DMS 273 treated with DMSO at 0.1 percent for 48 hours (cell line): Measurements from ENCODE around the gene GET3.
A peak's percentile ranks its signal among the peaks of the same experiment; 100 is the strongest.

ENCODE experiments used
- DNase-seq: peaks from one replicate; lab custom pipeline; 2025; lab: John Stamatoyannopoulos, UW

Gene GET3

DNA sequence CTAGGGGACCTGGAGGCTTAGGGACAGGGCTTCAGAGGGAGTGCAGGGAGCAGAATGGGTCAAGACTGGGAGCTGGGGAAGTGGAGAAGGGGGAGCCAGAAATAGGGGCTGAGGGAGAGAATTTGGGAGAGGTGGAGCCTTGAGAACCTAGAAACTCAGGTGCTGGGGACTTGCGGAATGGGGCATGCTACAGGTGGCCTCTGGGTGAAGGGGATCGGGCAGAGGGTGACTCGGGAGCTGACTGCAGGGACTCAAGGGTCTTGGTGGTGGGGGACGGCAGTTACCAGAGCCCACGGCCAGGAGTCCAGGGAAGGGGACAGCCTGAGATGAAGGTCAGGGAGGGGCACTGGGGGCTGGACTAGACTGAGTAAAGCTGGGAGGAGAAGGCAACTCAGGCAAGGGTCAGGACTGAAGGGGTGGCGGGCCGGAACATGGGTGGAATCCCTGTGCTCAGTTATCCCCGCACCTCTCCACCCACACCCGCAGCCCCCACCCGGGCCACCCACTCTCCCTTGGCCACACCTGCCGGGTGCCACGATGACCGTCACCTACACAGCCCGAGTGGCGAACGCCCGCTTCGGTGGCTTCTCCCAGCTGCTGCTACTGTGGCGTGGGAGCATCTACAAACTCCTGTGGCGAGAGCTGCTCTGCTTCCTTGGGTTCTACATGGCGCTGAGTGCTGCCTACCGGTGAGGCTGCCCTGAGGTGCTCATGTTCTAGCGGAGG, 14.9 kb downstream of the GET3 start:
- no peak for DNase-seq

- DNase-seq: no peak
Measured at GRCh38 chr19:12754465-12755196, 17.3 kb downstream of the GET3 start.

GRCh38 chr19:12756150-12756883, 19.0 kb downstream of the GET3 start:
- DNase-seq: no peak

- DNase-seq: peak; percentile 38
Measured at GRCh38 chr19:12757544-12758274, 20.4 kb downstream of the GET3 start.

- DNase-seq: no peak
Measured at GRCh38 chr19:12759686-12760085, 22.4 kb downstream of the GET3 start.

DNA sequence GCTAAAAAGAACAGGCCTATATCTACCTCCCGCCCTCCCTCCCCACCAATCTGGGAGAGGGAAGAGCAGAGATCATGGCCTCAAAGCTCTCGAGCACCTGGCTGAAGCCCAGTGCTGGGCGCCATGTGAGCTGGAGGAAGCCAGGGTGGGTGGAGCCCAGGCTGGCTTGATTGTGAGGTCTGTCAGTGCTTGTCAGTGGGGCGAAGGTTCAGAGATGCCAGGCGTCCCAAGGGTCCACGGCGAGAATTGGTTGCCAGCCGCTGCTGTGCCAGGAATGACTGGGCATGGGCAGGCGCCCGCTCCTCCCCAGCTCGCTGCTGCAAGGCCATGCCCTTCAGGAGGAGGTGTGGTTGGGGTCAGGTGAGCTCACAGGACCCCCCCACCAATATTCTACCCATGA, 25.8 kb downstream of the GET3 start:
- no peak for DNase-seq

GRCh38 chr19:12764698-12765097, 27.4 kb downstream of the GET3 start:
- no peak for DNase-seq

- peak; percentile 27 for DNase-seq
Measured at GRCh38 chr19:12766051-12766521, 28.8 kb downstream of the GET3 start.

GRCh38 chr19:12767150-12767549, 29.9 kb downstream of the GET3 start:
- no peak for DNase-seq

GRCh38 chr19:12767666-12768065, 30.4 kb downstream of the GET3 start:
- no peak for DNase-seq

DNA sequence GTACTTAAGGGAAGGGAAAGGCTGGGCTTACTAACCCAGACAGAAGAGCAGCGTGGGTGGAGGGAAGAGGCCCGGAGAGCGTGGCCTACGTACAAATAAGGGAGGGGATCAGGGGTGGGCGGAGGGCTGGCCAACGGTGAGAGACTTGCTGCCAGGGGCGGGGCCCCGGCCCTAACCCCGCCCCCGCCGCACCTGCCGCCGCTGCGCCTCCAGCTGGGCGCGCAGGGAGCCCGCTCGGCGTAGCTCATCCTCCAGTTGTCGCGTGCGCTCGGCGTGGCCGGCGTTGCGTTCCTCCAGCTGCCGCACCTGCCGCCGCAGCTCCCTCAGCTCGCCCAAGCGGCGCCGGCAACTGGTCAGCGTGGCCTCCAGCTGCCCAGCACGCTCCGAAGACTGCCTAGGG, 32.4 kb downstream of the GET3 start:
- DNase-seq: no peak

- no peak for DNase-seq
Measured at GRCh38 chr19:12770922-12771321, 33.6 kb downstream of the GET3 start.

- DNase-seq: no peak
Measured at GRCh38 chr19:12772323-12772722, 35.0 kb downstream of the GET3 start.

DNA sequence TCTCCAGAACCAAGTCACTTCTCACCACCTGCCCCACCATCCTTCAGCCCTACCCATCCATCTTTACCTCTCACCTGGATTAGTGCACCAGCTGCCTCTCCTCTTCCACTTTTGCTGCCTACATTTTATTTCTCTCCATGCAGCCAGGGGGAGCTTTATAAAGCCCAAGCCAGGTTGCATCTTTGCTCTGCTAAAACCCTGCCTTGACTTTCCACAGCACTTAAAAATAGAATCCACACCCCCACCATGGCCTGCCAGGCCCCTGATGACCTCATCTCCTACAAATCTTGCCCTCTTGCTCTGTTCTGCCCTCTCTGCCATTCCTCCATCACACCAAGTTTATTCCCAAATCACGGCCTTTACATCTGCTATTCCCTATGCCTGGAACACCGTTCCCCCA, 36.3 kb downstream of the GET3 start:
- DNase-seq: no peak

- no peak for DNase-seq
Measured at GRCh38 chr19:12774588-12775555, 37.6 kb downstream of the GET3 start, which contains the start of gene HOOK2. Gene HOOK2 (minus strand): TSS chr19:12775552. CDS start chr19:12775449, 103 bp downstream.

- DNase-seq: peak; percentile 69
Measured at GRCh38 chr19:12777217-12778016, 40.1 kb downstream of the GET3 start.

DNA sequence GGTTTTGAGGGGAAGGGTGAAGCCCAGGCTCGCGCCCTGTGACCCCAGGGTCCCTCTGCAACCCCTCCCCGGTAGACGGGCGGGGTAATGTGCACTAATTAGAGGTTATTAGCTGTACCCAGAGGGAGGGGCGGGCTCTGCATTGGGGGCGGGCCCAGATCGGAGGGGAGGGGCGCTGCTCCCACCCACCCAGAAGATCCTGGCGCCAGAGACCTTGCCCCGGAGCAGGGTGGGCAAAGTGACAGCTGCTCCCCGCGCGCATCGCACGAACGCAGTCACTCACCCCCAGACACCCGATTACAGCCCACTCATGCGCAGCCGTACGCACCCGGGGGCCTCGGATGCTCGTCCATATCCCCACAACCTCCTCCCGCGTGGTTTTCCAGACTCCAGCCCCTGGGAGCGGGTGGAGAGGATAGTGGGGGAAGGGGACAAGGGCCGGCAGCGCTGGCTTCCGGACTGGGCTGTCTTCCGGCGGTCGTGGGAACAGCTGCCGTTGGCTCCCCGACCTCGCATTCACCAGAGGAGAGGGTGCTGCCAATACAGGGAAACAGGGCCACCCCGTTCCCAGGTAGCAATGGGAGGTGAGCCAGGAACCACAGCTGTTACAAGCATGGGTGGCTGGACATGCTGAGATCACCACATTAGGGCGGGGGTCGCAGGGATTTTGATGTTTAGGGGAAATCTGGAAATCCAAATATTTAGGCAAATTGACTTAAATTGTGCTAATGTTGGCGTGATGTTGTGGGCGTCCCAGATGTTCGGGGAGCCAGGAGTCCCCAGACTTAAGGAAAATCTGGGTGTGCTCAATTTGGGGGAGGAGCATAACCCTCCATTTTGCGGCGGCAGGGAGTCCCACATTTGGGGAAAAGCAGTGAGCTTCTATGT, 41.0 kb downstream of the GET3 start:
- DNase-seq: peak; percentile 72

DNA sequence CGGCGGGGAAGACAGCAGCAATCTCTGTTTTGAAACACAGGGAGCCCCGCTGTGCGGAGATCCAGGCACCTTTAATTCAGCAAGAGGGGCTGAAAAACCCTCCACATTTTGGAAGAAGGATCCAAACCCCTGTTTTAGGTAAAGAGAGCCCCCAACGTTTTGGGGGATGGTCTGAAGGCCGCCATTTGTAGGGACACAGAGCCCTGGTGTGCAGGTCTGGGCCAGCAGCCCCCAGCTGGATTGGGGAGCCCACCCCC, 41.5 kb downstream of the GET3 start:
- no peak for DNase-seq
